ENCODE measurements around the gene EHD4. TPM values are rescaled to one million over a fixed set of nuclear protein-coding genes. Genes with fewer than 3 reads are reported as not detected.
A peak's percentile ranks its signal among the peaks of the same experiment; 100 is the strongest.

Gene EHD4
- total RNA-seq, 2 donors from 2014 or later = 18.4 to 22.6 TPM

- H3K4me3 ChIP-seq = no peak overlapping the region
- 78% methylated on average over 4 of the region's 4 CpGs for WGBS
- H3K36me3 ChIP-seq = no peaks in the 10 kb centered on the region
- H3K9me3 ChIP-seq = no peaks in the 10 kb centered on the region
- TF ChIP-seq CTCF (IDR thresholded peaks at IDR 0.05) (no peak), POLR2A (IDR thresholded peaks at IDR 0.05) (no peak), POLR2AphosphoS5 (IDR thresholded peaks at IDR 0.05) (no peak)
- no peak overlapping the region for H3K27ac ChIP-seq
- DNase-seq (ENCODE audit: low spot score) = no peak
- no peaks in the 10 kb centered on the region for H3K27me3 ChIP-seq (replicated peaks; ENCODE audit: insufficient read depth)
- intact Hi-C loops (cut with DNase I) = no loop called here
- H3K4me1 ChIP-seq (replicated peaks) = peaks cover 7% of the 10 kb centered on the region
These were observed 28.9 kb upstream of the EHD4 start for GRCh38 chr15:42001236-42001635.

- Histone ChIP-seq H3K4me1 (replicated peaks) (peaks cover 7% of the 10 kb centered on the region), H3K9me3 (no peaks in the 10 kb centered on the region), H3K4me3 (no peak overlapping the region), H3K36me3 (no peaks in the 10 kb centered on the region), H3K27me3 (replicated peaks; ENCODE audit: insufficient read depth) (no peaks in the 10 kb centered on the region), H3K27ac (no peak overlapping the region)
- intact Hi-C loops (cut with DNase I) = no loop called here
- DNase-seq (ENCODE audit: low spot score) = no peak
- 89% methylated on average over 13 of the region's 15 CpGs for WGBS
- TF ChIP-seq POLR2AphosphoS5 (IDR thresholded peaks at IDR 0.05) (no peak), CTCF (IDR thresholded peaks at IDR 0.05) (no peak), POLR2A (IDR thresholded peaks at IDR 0.05) (no peak)
These were observed 27.2 kb upstream of the EHD4 start for GRCh38 chr15:41999290-42000285.

DNA sequence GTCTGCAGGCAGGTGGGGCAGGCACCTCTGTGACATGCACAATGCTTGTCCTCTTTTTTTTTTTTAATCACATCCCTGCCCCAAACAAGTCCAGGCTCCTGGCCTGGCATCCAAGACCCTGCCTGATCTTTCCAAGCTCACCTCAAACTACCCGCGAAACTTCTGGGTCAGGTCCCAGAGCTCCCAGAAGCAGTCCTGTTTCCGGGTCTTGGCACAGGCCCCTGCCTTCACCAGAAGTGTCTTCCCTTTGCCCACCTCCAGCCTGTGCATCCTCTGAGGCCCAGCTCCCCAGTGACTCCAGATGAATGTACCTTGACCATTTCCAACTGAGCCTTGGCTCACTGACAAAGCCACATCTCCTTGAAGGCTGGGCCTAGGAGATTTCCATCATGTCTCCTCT, 25.5 kb upstream of the EHD4 start:
- Histone ChIP-seq H3K9me3 (no peaks in the 10 kb centered on the region), H3K4me3 (no peak overlapping the region), H3K36me3 (no peaks in the 10 kb centered on the region), H3K4me1 (replicated peaks) (peaks cover 7% of the 10 kb centered on the region), H3K27me3 (replicated peaks; ENCODE audit: insufficient read depth) (no peaks in the 10 kb centered on the region), H3K27ac (peak overlapping the region in 1 of 2 donors; percentile 17)
- WGBS = 36% methylated on average over 3 of the region's 3 CpGs
- TF ChIP-seq POLR2A (IDR thresholded peaks at IDR 0.05) (no peak), POLR2AphosphoS5 (IDR thresholded peaks at IDR 0.05) (no peak), CTCF (IDR thresholded peaks at IDR 0.05) (no peak)
- DNase-seq (ENCODE audit: low spot score) = no peak
- intact Hi-C loops (cut with DNase I) = no loop called here

GRCh38 chr15:41996921-41997592, 24.7 kb upstream of the EHD4 start:
- WGBS = 80% methylated on average over 13 of the region's 13 CpGs
- no peak for TF ChIP-seq POLR2A (IDR thresholded peaks at IDR 0.05)
- TF ChIP-seq CTCF (IDR thresholded peaks at IDR 0.05) = no peak
- no peak for TF ChIP-seq POLR2AphosphoS5 (IDR thresholded peaks at IDR 0.05)
- no peaks in the 10 kb centered on the region for H3K27me3 ChIP-seq (replicated peaks; ENCODE audit: insufficient read depth)
- intact Hi-C loops (cut with DNase I) = no loop called here
- DNase-seq (ENCODE audit: low spot score) = no peak
- no peaks in the 10 kb centered on the region for H3K9me3 ChIP-seq
- H3K4me3 ChIP-seq = no peak overlapping the region
- H3K4me1 ChIP-seq (replicated peaks) = peaks cover 7% of the 10 kb centered on the region
- no peaks in the 10 kb centered on the region for H3K36me3 ChIP-seq
- peak overlapping the region in 1 of 2 donors; percentile 17 for H3K27ac ChIP-seq
